ENCODE data around the gene BMPR1A.
"Not testable (repeated sequence)": the region's sequence is repeated elsewhere in the genome, so short reads cannot be mapped to it uniquely, and the experiment has no call there.

The BMPR1A gene

DNA sequence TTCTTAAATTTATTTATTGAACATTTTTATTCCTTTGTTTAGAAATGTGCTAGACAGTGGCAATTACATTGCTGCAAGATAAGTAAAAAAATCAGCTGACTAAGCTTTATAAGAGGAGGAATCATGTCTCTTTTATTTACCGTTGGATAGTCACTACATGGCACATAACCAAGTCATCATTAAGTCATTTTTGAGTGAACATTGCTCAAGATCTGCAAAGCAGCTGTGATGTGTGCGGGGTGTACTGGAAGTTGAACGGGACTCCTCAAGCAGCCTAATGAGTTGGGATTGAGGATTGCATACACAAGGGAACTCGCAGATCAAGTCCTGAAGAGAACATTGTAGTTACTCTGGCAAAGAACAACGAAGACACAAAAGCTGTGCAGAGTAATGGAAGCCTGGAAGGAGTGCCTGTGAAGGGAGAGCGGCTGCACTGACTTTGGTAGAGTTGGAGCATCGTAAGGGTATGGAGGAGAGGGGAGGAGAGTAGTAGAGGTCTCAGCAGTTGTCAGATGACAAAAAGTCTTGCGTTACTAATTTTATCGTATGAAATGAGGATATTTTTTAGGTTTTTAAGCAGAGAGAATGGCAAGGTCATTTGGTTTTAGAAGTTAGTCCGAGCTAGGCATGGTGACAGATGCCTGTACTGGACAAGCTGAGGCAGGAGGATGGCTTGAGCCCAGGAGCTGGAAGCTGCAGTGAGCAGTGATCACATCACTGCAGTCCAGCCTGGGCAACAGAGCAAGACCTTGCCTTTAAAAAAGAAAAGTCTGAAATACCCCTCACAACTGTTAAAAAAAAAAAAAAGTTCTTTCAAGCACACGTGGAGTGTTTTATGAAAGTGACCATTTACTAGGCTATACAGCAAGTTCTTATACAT lies 95.1 kb downstream of the BMPR1A start:
- no peak for DNase-seq

GRCh38 chr10:86853582-86853981 lies 97.2 kb downstream of the BMPR1A start:
- DNase-seq, result not testable (repeated sequence)

DNA sequence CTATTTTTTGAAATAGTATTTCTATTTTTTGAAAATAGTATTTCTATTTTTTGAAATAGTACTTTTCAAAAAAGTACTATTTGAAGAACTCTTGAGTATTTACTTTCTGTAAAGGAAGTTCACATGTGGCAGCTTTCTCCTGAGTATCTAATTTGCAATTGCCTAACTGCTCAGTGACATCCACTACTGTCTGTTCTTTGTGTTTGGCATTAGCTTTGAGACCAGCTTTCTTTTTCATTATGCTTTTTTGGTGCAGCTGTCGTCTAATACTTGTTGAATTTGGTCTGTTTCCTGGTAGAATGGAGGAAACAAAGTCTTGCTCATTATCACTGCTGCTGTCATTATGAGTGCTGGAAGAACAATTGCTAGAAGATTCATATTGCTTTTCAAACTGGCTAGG lies 99.1 kb downstream of the BMPR1A start:
- DNase-seq, result no peak

DNA sequence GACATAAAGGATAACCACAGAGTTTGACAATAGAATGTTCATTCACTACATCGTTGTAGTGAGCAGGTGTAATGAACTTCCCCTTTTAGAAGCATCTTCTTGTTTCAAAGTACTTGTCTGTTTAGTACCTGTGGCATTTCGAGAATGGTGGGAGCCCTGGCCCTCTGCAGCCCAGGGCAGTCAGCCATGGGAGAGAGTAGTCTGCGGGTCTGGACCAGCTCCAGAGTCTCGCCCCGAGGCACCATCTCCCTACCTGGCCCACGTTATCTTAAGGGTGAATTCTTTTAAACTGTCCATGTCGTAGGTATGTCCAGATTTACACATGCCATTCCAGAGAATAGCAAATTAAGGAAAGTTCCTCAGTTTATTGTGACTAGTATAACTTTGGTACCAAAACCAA lies 99.7 kb downstream of the BMPR1A start:
- DNase-seq, result no peak

- no peak for DNase-seq
These were observed 100.8 kb downstream of the BMPR1A start for GRCh38 chr10:86857128-86857721.

DNA sequence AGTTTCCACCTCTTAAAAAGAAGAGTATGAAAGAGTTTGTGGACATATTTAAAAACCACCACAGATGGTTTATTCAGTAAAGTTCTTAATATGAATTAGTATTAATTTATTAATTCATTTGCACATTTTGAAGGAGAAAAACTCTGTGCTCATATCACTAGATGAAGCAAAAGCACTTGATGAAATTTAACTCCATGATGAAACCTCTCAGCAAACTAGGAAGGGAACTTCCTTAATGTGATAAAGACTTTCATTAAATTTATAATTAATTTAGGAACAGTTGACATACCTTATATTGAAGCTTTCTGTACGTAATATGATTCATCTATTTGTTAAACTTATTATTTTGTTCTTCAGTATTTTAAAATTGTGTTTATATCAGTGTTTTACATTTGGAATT lies 101.6 kb downstream of the BMPR1A start:
- DNase-seq, result no peak

DNA sequence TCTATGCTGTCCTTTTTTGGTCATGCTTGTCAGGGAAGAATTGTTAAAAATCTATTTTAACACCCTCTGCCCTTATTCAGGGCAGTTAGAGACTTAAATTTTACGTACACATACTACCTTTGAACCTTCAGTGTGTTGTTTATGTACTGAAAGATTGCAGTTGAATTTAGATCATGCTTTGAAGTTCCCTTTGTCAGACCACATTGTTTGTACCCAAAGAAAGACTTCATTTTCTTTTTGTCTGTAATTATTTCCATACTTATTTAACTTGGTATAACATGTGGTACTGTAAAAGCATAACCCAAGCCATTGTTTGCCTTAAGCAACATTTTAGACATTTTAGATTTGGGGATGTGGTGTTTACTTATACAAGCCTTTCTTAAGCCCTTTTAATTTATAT lies 104.9 kb downstream of the BMPR1A start:
- no peak for DNase-seq

DNA sequence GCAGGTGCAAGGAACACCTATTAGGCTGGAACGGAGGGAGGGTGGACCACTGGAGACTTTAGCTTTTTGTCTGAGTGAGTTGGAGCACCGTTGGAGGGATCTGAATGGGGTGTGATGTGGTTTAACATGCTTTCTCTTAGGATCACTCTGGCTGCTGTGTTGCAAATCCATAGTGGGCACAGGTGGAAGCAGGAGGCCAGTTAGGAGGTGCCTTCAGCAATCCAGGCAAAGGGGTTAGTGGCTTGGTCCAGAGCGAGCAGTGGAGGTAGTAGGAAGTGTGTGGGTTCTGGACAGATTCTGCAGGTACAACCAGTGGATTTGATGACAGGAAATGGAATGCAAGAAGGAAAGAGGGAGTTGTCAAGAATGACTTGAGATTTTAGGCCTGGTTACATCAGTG lies 106.0 kb downstream of the BMPR1A start:
- DNase-seq, result no peak

DNA sequence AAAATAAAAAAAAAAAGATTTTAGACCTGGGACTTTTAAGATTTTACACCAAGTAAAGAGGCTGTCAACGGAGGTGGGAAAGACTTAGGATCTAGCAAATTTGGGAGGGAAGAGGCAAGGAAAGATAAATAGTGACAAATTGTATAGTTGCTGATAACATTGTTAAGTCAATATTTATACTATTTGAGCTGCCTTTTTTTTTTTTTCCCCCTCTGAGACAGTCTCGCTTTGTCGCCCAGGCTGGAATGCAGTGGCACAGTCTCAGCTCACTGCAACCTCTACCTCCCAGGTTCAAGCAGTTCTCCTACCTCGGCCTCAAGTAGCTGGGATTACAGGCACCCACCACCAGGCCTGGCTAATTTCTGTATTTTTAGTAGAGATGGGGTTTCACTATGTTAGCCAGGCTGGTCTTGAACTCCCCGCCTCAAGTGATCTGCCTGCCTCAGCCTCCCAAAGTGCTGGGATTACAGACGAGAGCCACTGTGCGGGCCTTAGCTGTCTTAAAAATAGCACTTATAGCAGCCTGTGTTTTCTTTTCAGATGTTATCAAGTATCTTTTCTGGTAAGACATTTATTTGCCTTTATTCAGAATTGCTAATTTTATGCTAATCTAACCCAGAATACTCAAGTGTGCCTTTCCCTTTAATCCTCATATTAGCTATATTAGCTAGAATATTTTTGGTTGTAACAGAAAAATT lies 106.5 kb downstream of the BMPR1A start:
- DNase-seq, result no peak

DNA sequence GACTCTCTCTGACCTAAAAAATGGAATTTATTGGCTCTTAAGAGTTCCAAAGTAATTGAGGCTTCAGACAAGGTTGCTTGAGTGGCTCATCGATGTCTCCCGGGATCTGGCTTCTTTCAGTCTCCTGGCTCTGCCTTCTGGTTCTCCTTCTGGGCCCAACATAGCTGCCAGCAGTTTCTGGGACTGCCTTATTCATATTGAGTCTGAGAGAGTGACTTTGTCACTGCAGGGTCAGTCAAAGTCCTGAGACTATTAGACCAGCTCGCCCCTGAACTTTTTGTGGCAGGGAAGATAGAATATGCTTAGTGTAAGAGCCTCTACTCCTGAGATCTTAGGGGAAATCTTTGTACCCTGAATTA lies 107.0 kb downstream of the BMPR1A start:
- no peak for DNase-seq

DNA sequence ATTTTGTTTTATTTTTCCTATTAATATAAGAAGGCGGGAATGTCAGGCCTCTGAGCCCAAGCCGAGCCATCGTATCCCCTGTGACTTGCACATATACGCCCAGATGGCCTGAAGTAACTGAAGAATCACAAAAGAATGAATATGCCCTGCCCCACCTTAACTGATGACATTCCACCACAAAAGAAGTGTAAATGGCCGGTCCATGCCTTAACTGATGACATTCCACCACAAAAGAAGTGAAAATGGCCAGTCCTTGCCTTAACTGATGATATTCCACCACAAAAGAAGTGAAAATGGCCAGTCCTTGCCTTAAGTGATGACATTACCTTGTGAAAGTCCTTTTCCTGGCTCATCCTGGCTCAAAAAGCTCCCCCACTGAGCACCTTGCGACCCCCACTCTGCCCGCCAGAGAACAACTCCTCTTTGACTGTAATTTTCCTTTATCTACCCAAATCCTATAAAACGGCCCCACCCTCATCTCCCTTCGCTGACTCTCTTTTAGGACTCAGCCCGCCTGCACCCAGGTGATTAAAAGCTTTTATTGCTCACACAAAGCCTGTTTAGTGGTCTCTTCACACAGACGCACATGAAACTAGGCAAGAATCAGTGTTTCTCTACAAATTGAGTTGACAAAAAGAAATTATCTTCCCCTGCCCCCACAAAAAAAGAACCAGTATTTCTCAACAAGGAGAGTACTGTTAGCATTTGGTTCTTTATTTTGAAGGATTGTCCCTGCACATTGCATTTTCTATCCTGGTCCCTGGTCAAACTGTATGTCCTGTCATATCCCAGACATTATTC lies 108.8 kb downstream of the BMPR1A start:
- DNase-seq, result not testable (repeated sequence)

DNA sequence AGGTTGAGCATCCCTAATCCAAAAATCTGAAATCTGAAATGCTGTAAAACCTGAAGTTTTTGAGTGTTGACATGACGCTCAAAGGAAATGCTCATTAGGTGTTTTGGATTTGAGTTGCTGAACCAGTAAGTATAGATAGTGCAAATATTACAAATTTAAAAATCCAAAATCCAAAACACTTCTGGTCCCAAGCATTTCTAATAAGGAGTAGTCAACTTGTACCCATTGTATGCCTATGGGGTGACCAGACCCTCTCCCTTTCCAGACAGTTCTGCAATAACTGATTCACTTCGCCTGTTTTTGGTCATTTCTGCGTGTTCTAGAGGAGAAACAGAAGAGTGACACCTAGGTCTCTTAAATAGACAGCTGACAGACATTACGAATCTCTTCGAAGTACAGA lies 110.7 kb downstream of the BMPR1A start:
- DNase-seq, result no peak

- DNase-seq, result no peak
These were observed 111.9 kb downstream of the BMPR1A start for GRCh38 chr10:86868353-86868752.

DNA sequence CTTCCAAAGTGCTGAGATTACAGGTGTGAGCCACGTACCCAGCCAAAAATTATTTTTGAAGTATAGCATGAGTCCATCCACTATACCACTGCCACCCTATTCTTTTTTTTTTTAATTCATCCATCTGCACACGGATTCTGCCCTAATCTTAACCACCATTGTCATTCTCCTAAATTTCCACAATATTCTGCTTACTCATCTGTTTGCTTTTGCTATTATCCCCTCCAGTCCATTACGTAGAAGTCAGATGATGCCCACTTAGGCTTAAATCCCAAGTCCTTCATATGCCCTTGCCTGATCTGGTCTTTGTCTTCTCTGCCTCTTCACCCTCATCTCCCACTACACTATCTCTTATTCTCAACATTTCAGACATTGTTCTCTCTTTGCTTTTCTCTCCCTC lies 114.3 kb downstream of the BMPR1A start:
- DNase-seq, result no peak

DNA sequence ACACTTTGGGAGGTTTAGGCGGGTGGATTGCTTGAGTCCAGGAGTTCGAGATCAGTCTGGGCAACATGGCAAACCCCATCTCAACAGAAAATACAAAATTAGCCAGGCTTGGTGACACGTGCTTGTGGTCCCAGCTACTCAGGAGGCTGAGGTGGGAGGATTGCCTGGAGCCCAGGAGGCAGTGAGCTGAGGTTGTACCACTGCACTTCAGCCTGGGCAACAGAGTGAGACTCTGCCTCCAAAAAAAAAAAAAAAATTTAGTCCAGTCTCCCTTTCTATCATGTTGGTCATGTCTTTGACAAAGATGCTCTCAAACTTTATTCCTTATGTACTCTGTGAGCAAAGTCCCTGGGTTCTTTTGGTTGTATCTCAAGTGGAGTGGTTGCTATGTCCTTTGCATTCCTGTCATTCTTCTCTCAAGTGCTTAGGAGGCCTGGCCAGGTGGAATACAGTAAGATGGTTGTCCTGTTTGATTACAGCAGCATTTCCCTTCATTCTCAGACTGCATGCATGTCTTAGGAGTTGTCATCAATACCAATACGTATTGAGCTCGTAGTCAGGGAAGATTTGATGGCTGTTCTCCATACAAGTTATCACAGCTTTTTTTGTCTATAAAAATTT lies 115.3 kb downstream of the BMPR1A start:
- no peak for DNase-seq

GRCh38 chr10:86872757-86873156 lies 116.3 kb downstream of the BMPR1A start:
- DNase-seq, result no peak

GRCh38 chr10:86876748-86877147 lies 120.3 kb downstream of the BMPR1A start:
- no peak for DNase-seq

- no peak for DNase-seq
These were observed 122.7 kb downstream of the BMPR1A start for GRCh38 chr10:86878983-86879713.

GRCh38 chr10:86880971-86881370 lies 124.6 kb downstream of the BMPR1A start:
- no peak for DNase-seq

GRCh38 chr10:86888585-86889381 lies 132.4 kb downstream of the BMPR1A start:
- DNase-seq, result no peak

GRCh38 chr10:86889997-86890396 lies 133.6 kb downstream of the BMPR1A start:
- no peak for DNase-seq

All from NCI-H187 (cell line).